NCI-H510A treated with DMSO at 0.1 percent for 48 hours (cell line): Measurements from ENCODE around the gene ATG7.
"Not testable (repeated sequence)": the region's sequence is repeated elsewhere in the genome, so short reads cannot be mapped to it uniquely, and the experiment has no call there.

Experiments
- DNase-seq: peaks from one replicate; lab custom pipeline; 2025; lab: John Stamatoyannopoulos, UW

ATG7 gene

GRCh38 chr3:11431319-11431718, 159.1 kb downstream of the ATG7 start:
- DNase-seq: no peak

- no peak for DNase-seq
These were observed 161.9 kb downstream of the ATG7 start for GRCh38 chr3:11434017-11434526.

DNA sequence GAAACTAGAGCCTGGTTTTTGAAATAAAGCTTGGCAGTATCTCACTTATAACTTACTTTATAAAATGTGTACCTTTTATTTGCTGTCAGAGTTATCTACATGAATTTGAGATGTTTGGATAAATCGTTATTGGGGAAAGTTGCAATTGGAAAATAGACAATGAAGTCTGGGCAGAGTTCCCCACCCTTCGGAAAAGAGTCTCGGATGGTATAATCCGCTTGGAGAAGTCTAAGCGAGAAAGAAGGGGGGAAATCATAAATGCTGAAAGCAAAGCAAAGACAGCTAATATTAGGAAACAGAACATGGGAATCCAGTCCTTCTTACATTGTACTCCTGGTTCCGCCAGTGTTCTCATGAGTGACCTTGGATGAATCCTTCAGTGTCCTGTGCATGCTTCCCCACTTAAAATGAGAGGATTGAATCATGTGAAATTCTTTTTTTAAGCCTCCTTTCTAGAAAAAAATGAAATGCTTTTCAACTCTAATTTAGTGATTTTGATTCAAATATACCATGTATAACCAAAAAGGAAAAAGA, 162.4 kb downstream of the ATG7 start:
- DNase-seq: no peak

- no peak for DNase-seq
These were observed 163.4 kb downstream of the ATG7 start for GRCh38 chr3:11435440-11436165.

DNA sequence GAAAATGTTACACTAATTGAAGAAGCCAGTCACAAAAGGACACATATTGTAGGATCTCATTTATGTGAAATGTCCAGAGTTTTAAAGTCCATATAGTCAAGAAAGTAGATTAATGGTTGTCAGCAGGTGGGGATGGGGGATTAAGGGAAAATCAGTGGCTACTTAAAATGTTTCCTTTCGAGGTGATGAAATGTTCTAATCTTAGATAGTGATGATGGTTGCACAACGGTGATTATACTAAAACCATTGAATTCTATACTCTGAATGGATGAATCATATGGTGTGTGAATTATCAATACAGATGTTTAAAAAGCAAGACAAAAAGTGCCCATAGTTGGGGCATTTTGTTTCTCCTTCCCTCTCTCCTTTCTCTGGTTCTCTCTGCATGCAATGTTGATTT, 164.6 kb downstream of the ATG7 start:
- DNase-seq: no peak

DNA sequence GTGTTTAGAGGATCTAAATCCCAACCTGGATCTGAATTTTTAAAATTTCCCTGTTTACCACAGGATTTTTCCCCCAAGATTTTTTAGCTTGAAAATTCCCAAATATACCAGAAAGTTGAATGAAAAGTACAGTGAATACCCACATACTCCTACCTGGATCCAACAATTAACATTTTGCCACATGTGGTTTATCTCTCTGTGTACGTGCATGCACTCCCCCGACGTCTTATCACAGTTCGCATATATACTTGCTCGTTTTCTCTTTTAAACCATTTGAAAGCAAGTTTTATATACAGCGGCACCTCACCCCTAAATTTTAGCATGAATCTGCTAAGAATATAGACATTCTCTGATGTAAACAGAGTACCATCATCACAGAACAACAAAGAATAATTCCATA, 165.3 kb downstream of the ATG7 start:
- DNase-seq: no peak

- DNase-seq: no peak
These were observed 166.4 kb downstream of the ATG7 start for GRCh38 chr3:11438646-11439045.

GRCh38 chr3:11441346-11441745, 169.1 kb downstream of the ATG7 start:
- not testable (repeated sequence) for DNase-seq

DNA sequence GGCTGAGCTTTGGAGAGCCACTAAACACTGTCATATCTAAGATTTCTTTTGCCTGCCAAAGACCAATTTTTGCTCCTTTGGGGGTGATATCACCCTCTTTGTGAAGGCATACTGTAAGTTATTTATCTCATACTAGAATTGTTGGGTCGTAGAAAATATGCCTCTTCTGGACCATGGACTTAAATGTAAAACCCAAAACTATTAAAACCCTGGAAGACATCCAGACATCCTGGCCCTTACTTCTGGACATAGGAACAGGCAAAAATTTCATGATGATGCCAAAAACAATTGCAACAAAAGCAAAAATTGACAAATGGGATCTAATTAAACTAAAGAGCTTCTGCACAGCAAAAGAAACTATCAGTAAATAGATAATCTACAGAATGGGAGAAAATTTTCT, 172.2 kb downstream of the ATG7 start:
- DNase-seq: no peak

- DNase-seq: not testable (repeated sequence)
These were observed 173.0 kb downstream of the ATG7 start for GRCh38 chr3:11445193-11445592.

DNA sequence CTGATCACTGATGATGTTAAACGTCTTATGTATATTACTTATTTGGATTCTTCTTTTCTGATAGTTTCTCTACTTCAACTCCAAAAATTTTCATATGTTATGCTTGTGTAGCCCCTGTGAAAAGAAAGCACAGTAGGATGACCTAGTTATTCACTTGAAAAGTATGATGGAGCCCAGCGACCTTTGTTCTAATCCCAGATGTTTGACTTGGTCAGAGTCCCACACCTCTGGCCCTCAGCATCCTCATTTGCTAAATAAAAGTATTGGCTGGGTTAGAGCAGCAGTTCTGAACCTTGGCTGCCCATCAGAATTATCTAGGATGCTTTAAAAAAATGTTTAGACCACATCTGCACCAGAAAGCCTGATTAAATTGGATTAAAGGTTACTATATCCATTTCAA, 173.7 kb downstream of the ATG7 start:
- DNase-seq: no peak

GRCh38 chr3:11447584-11448200, 175.5 kb downstream of the ATG7 start:
- no peak for DNase-seq

DNA sequence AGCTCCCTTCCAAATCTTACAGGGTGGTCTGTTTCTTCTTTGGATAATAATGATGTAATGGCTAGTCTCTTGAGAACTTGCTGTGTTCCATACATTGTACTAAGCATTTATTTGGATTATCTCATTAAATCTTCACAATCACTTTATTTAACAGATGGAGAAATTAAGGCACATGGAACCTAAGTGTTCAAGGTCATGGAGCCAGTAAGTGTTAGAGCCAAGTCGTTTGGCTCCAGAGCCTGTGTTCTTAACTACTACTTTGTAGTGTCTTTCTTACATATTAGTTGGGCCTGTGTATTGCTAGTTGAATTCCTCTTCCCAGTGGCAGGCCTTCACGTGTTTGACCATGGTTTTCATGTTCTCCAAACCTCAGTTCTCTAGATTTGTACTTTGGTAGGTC, 177.8 kb downstream of the ATG7 start:
- DNase-seq: no peak

DNA sequence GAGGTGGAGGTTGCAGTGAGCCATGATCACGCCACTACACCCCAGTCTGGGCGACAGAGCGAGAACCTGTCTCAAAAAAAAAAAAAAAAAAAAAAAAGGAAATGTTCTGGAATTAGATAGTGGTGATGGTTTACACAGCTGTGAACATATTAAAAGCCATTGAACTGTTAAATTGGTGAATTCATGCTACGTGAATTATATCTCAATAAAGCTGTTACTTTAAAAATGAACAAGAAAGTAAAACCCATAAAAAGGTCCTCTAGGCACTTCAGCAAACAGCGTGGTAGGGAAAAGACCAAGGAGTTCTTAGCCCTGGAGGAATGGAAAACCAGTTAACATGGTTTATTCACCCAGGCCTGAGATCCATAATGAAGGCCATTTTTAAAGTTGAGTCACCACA, 180.1 kb downstream of the ATG7 start:
- DNase-seq: no peak

DNA sequence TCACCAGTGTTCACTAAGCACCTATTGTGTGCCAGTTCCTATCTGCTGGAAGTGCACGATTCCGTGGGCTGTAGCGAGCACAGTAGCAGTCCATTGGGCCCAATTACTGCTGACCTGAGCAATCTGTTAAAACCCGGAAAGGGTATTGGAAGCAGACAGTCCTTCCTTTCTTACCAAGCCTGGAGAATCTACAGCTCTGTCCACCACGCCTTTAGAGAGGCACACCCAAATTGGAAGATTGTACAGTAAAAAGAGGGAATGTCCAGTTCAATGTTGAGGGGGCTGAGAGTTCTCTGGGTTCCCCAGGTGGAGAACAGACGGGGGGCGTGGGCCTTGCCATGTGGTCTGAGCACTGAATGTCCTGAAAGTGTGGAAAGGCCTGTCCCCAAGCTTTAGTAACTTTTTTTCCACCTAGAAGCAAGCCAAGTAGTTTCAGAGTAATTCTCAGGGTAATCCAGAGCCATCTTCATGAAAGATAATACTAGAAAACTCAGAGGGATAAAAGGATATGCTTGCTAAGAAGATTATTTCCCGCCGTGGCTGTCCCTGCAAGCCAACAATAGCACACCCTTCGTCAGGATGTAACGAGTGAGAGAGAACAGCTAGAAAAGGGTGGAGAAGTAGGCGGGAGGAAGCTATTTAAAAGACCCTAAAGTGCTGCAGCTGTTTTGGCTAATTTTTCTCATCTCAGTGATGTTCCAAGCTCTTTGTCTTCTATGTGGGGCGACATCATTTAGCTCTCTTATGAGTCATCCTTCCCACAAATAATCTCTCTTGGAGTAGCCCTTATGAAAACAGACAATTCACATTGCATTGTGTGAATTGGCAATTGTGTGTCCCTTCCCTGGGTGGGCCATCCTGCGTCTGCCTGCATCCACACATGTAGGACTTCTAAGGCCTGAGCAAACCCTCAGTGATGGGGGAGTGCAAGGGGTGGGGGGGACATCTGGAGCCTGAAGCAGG, 181.0 kb downstream of the ATG7 start:
- no peak for DNase-seq

DNA sequence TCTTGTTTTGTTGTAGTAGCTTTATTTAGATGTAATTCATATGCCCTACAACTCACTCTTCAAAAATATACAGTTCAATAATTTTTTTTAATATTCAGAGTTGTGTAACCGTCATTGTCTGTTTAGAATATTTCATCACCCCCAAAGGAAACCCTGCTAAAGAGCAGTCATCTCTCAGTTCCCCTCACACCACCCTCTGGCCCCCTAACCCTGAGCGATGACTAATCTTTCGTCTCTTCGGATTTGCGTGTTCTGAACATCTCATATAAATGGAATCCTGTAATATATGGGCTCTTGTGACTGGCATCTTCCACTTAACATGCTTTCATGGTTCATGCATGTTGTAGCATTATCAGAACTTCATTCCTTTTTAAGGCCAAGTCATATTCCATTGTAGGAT, 183.8 kb downstream of the ATG7 start:
- no peak for DNase-seq

GRCh38 chr3:11457135-11457534, 184.9 kb downstream of the ATG7 start:
- DNase-seq: no peak

GRCh38 chr3:11459186-11459824, 187.1 kb downstream of the ATG7 start:
- DNase-seq: no peak

DNA sequence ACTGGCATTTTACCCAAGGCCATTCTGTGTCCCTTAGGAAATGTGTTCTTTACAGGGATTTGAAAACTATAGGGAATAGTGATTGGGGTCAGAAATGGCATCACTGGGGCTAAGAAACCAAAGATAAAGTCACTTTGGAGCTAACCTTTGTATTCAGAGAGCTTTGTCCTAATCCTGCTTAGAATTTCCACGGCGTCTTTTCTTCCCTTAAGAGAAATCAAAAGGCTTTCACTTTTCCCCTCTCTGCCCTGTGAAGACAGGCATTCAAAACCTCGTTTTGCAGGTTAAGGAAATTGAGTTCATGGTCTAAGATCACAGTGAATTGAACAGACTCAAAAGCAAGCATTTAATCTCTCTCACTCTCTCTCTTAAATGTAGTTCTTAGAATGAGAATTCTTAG, 189.0 kb downstream of the ATG7 start:
- DNase-seq: no peak

DNA sequence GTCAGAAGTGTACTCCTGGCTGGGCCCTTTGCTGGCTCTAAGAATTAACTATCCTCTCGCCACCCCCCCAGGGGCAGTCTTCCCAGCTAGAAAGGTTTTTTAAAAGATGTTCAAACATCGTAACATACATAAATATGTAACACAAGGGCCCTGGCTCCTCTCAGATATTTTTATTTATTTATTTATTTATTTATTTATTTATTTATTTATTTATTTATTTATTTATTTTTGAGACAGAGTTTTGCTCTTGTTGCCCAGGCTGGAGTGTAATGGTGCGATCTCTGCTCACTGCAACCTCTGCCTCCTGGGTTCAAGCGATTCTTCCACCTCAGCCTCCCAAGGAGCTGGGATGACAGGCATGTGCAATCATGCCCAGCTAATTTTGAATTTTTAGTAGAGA, 190.5 kb downstream of the ATG7 start:
- DNase-seq: not testable (repeated sequence)

- no peak for DNase-seq
These were observed 191.4 kb downstream of the ATG7 start for GRCh38 chr3:11463591-11463990.

- DNase-seq: no peak
These were observed 192.2 kb downstream of the ATG7 start for GRCh38 chr3:11464356-11464755.
